SK-N-DZ (cell line): Measurements from ENCODE around the gene PSMB11.

Experiments used
- DNase-seq: peaks from one replicate; pipeline ENCODE4 v3.0.0-alpha.2; 2015; ENCODE audit warnings: low spot score

PSMB11 gene

DNA sequence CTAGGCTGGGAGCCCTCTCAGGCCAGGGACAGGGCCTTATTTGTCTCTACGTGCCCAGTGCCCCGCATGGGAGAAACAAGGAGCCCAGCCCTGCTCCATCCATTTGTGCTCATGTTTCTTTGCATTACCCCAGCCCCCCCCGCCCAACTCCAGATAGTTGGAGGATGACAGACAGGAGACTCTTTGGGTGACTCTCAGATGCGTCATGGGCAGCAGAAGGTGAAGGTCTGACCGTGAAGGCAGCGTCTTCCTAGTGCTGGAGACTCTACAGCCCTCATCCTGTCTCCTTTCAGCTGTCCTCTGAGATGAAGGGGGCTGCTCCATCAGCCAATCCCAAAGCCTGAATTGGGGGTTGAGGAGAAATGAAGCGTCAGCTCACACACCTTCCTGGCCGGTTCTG lies 283 bp upstream of the PSMB11 start:
- no peak for DNase-seq

DNA sequence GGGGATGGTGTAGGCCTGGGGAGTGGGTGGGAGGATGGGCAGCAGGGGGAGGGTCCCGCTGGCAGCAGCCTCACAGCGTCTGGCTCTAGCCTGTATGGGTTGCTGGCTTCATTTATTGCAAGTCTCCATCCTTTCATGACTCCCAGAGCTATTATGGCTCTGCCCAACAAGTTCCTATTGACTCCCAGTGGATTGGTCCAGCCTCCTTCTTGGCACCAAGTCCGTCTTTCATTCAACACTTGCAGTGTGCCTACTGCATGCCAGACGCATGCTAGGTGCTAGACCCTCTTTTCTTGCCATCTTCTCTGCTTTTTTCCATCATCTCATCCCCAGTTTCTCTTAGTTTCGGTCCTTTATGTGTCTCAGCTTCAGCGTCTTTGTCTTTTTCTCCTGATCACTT lies 1.1 kb downstream of the PSMB11 start:
- DNase-seq: no peak

DNA sequence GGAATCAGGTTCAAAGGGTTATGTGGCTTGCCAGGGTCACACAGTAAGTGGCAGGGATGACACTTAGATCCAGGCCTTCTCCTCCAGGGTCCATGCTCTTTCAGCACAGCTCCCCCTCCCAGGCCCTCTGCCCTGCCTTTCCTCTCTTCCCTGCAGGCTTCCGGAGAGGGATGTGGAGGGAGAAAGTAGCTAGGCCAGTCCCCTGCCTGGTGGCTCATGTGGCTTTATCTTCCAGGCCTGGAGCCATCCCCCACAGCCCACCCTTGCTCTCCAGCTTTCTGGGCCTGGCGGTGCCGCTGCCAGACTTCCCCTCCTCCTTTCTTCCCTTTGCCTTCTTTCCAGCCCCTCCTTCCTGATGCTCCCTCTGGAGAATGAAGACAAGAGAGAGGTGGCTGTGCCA lies 1.7 kb downstream of the PSMB11 start:
- peak; percentile 60 for DNase-seq

DNA sequence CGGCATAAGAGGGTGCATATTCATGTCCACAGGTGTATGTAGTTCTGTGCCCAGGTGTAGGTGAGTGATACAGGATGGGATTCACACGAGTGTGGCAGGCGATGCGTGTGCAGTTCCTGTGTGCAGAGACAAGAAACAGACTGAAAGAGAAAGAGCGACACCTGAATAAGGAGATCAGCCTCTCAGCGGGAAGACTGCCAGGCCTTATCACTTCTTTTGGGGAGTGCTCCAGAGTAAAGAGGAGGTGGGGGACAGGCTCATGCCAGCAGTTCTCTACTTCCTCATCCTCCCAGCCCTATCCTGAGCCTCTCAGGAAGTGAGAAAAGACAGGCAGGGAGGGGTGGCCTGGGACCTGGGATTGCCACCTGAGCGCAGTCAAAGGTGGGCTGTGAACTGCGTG lies 2.8 kb downstream of the PSMB11 start:
- DNase-seq: no peak

DNA sequence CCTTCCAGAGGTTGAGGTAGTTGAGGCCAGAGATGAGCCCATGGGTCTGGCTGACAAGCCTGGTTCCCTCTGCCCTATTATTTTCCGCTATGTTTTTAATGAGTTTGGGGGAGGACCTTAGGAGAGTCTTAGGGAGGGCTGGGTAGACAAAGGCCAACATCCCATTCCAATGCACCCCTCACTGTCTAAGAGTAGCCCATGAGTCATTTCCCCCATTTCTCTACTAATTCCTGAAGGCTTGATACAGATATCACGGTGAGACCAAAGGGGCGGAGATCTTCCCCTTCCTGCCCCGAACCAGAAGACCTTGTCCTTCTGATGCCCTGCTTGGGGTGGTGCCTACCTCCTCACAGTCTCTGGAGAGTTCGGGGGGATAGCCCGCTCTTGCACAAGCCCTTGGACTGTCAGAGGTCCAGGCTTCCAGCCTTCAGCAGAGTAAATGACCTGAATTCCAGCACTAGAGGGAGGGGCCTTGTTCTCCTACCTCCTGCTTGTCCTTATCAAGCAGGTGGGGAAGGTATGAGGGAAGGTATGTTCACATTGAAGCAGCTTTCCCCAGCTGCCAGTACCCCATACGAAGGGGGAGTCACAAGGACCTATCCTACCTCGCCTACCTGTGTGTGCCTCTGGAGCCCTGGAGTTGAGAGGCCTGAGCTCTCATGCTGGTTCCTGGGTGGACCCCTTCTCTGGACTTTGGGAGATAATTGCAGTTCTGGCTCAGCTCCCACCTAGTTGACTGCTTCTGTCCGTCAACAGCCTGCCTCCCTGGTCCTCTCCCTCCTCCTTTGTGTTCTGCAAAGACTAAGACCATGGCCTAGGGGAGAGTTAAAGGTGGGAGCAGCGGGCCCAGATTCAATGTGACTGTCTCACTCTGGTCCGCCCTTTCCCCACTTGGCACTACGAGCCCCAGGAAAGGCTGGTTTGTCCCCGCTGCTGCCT lies 3.7 kb downstream of the PSMB11 start:
- DNase-seq: no peak

DNA sequence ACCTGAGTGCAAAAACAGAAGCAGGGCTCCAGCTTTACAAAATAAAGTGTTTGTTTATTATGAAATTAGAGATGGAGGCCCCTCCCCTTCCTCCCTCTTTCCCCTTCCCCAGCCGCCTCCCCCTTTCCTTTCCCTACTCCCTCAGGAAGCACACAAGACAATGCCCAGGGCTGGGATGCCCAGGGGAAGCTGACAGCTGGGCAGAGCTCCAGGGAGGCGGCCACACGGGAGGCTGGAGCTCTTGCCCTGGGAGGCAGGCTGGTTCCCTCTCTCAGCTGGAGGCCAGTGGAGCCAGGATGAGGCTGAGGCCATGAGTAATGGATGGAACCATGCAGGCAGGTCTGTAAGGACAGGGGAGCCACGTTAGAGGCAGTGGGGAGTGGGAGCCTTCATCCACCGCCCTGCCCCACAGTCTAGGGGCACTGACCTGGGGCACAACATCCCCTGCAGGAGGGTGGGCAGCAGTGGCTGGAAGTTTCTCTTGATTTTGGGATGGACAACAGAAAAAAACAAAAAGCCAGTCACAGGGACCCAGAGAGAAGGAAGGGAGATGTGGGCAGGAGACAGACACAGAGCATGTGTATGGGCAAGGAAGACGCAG lies 5.1 kb downstream of the PSMB11 start:
- no peak for DNase-seq

DNA sequence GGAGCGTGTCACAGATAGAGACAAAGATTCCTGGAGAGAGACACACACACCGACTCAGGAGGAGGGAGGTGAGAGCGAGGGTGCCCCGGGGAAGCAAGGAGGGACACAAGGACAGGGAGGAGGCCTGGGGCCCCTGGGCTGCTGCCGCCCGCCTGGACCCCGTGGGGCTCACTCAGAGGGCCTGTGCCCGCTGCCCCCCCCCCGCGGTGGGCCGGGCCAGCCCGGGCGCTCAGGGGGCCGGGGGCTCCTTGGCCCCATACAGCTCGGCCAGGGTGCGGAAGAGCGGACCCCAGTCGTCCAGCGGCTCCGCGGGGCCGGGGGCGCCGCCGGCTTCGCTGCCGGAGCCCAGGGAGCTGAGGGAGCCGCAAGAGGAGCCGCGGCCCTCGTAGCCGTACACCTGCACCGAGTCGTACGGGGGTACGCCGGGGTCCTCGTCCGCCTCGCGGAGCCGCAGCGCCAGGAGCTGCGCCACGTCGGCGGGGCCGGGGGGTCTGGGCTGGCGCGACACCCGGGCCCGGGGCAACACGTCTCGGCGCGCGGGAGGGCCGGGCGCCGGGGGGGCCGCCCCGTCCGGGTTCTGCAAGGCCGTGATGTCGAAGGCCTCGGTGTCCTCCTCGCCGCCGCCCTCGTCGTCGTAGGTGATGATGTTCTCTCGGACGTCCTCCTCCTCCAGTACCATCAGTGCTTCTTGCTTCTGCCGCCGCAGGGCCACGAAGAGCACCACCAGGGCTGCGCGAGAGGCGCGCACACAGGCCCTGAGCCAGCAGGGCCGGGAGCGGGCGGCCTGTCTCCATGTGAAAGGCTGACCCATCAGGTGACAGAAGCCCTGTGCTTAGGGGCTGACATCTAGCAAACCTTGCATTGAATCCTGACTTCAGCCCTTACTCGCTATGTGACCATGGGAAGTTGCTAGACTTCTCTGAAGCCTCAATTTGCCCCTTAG lies 6.0 kb downstream of the PSMB11 start:
- no peak for DNase-seq

DNA sequence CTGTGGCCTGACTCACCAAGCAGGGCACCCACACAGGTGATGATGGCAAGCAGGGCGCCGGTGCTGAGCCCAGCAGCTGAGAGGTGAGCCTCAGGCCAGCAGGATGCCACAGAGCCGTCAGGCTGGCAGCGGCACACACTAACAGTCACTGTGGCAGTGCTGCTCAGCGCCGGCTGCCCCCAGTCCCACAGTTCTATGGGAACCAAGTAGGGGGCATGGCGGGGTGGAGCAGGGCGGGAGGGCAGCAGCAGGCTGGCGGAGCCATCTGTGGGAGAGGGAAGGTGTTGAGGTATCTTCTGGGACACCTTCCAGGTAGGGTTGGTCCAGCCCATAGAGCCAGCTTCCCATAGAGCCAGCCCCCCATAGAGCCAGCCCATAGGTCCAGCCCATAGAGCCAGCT lies 7.0 kb downstream of the PSMB11 start:
- no peak for DNase-seq

DNA sequence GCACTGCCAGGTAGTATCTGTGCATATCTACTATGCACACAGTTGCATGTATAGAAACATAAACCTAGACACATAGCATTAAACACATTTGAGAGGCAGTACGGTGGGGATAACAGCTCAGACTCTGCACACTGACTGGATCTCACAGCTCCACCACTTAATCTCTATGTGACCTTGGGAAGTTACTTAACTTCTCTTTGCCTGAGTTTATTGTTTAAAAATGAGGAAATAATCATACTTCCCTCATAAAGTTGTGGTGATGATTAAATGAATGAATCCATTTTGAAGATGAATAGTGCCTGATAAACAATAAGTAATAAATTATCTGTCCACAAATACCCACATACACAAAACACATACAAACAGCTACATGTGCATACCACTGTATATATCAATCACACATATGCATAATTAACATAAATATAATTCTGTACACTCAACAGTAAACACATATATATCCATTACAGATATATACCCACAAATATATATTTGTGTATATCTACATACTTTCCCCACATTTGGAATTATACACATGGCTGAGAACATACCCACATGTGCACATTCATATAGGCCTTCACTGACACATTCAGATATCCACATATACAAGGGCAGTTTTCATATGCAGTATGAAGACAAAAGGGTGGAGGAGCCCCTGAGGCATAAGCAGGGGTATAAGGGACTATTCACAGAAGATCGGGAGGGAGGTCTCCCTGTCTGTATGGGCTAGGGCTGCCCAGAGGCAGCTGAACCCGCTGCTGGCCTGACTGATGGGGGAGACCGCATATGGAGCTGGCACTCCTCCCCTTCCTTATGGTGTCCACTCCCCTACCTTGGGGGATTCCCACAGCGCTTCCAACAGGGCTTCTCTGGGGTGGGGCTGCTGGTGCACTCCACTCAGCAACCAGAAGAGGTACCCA lies 9.4 kb downstream of the PSMB11 start:
- DNase-seq: no peak

DNA sequence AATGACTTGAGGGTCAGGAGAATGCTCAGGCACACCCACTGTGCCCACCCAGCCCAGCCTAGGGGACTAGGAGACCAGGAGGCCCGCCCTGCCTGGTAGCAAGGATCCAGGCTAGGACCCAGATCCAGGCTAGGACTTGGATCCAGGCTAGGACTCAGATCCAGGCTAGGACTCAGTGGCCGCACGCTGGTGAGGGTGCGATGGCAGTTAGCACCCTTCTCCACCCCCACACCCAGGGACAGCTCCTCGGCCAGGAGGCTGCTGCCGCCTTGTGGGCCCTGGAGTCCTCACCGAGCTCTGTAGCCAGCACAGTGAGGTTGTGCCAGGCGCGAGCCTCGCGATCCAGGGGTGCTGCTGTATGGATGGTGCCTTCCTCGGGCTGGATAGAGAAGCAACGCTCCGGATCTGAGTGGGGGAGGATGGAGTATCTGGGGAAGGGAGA lies 10.2 kb downstream of the PSMB11 start:
- no peak for DNase-seq

DNA sequence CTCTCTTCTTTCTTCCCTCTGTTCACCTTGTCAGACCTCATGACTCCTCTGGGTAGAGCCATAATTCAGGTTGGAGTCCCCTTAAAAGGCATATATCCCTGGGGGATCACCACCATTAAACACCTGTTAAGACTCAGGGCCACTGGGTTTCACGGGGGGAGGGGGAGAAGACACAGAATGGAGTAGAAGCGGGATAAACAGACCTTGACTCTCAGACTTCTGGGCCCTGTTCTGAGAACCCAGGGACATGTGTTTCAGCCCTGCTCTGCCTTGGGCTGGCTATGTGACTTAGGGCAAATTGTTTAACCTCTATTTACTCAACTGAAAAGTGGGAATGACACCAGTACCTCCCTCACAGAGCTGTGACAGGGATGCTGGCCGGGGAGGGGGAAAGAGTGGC lies 10.7 kb downstream of the PSMB11 start:
- DNase-seq: no peak

DNA sequence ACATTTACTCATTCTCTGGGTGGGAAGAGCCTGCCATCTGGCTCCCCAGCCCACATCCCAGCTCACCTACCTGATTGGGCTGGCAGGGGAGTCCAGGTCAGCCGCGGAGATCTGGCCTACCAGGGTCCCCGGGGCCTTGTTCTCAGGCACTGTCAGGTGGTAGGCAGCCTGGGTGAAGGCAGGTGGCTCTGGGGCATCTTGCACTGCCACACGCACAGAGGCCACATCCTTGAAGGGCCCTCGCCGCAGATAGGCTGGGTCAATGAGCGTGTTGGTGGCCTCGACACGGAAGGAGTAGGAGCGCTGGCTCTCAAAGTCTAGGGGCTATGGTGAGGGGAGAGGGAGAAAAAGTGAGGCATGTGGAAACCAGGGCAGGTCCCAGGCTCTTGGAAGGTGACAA lies 11.4 kb downstream of the PSMB11 start:
- no peak for DNase-seq

DNA sequence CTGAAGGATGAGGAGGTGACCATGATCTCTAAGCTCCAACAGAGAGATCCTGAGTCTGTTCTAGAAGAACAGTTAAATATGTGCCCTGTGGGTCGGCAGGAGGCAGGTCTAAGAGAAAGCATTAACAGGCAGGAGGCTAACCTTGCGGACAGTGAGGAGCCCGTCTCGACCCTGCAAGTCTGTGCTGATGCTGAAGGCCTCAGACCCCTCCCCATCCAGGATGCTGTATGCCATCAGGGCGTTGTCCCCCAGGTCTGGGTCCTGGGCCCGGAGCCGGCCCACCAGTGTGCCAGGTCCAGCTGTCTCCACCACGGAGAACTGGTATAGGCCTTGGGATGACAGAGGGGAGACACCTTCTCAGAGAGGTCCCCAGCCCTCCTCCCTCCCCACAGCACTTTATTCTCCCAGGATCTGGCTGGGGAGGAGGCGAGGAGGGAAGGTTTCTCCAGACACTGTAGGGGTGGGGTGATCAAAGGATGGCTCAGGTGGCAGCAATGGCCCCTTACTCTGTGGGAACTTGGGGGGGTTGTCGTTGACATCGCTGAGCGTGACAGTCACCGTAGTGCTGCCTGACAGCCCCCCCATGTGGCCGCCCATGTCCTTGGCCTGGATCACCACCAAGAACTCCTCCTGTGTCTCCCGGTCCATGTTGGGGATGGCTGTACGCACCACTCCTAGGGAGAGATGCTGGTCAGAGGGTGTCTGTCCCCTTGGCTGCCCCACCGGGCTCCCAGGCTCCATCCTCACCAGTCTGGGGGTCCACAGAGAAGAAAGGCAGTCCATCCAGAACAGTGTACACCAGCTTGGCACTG lies 12.2 kb downstream of the PSMB11 start:
- DNase-seq: no peak

DNA sequence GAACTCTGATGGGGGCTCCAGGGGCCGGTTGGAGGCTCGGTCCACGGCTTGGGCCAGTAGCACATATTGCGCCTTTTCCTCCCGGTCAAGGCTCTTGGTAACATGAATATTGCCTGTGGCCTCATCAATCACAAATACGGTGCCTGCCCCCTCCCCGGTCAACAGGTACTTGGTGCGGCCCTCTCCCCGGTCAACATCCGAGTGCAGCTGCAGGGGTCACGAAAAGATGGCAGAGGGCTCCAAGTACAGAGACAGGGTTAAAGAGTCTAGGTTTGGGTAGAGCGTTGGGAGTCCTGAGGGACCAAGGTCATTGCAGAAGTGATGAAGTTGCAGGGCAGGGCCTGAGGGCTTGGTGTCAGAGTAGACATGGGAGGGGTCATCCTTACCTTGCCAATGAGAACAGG lies 13.1 kb downstream of the PSMB11 start:
- DNase-seq: no peak

DNA sequence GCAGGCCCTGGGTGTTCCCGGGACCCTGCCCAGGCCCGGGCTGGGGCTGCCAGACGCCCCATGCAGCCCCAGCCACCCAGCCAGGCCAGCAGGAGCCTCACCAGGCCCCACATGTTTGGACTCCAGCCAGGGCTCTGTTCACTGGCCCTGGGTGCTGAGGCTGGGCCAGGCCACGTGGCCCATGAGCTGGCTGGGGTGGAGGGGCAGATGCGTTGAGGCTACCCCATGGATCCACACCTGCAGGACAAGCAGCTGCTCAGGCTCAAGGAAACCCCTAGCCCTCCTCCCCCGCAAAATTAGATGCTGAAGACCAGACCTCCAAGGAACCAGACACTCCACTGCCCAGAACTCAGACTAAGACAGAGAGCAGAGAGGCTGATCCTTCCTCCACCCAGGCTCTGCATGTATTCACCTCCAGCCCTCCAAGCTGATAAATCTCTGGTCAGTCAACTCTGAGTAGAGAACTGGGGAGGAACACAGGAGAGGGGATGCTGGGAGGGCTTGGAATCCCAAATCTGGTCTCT lies 13.7 kb downstream of the PSMB11 start:
- peak; percentile 88 for DNase-seq

DNA sequence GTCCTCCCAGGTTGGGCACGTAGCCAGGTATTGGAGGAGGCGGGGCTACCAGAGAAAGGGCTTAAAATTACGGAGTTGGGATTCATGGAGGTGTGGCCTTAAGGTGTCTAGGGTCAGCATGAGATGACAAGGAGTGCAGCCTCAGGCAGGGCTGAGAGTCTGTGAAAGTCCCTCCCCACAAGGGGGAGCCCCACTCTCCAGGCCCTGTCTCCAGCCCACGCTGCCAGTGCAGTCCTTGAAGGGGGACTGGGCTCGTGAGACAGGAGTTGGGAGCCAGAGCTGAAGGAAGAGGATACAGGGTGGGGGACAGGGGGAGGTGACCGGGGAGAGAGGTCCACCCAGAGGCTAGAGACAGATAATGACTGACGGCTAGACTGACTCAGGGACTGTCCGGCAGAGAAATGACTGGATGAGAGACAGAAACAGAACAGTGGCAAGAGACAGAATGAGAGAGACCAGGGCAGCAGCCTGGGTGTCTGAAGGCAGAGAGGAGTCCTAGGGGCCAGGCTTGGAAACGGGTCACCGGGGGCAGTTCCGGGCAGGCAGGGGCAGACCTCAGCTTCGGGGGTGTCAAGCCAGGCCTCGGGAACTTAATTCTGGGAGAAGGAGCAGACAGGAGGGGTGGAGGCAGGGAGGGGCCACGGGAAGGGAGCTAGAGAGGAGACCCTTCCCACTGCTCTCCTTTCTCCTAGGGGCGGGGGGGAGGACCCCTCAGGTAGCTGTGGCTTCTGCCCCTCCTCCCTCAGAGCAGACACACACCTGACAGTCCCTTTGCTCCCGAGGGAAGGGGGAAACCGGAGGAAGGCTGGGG lies 14.3 kb downstream of the PSMB11 start:
- peak; percentile 93 for DNase-seq

DNA sequence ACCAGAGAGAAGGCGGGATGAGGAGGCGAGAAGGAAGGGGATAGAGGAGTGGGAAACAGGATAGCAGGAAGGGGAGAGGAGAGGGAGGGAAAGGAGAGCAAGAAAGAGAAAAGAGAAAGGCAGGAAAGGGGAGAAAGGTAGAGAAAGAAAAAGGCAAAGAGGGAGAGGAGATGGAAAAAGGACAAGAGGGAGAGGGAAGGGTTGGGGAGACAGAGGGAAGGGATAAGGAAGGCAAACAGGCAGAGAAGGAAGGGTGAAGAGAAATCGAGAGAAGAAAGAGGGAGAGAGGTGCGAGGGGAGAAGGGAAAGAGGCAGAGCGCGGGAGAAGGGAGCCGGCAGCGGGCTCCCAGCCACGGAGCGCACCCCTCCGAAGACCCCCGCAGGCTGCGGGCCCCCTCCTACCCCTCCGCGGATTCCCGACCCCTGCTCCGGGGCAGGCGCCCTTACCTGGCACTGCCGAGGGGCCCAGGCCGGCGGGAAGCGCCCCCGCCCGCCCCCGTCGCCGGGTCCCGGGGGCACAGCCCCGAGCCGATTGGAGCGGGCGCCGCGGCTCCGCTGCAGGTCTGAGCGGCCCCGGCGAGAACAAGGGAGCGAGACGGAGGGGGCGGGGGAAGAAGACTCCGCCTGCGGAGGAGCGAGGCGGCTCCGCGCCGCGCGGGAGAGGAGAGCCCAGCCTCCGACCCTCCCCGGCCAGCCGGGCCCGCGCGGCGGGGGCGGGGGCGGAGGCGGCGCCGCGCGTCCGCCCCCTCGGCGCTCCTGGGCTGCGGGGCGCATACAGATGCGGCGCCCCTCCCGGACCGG lies 15.1 kb downstream of the PSMB11 start, which contains the start of gene CDH24:
CDH24 (minus strand) TSS at position 565 of the 801 bp plus-strand sequence. CDS start 1,787 bp downstream, outside the sequence.
- peak; percentile 70 for DNase-seq
